Measurements from ENCODE around the gene ST3GAL6.
"Not testable (repeated sequence)": the region's sequence is repeated elsewhere in the genome, so short reads cannot be mapped to it uniquely, and the experiment has no call there.

The ST3GAL6 gene

GRCh38 chr3:98805571-98805970, 42.4 kb downstream of the ST3GAL6 start:
- no peak for DNase-seq (ENCODE audit: low read depth)

DNA sequence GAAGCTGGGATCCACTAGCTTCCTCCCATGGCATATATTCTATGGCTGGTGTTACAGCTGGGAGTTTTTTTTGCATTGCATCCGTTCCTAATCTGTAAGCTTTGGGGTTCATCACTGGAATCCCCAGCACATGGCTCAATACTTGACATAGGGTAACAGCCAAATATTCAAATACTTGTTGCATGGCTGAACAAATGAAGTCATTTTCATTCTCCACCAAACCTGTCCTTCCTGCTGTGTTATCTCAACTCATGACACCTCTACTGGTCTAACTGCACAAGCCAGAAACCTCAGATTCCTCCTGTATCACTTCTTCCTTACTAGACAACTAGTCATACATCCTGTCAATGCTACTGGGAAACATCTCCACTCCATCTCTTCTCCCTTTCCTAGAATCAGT, 43.4 kb downstream of the ST3GAL6 start:
- DNase-seq (ENCODE audit: low read depth): no peak

- no peak for DNase-seq (ENCODE audit: low read depth)
Measured at GRCh38 chr3:98807011-98807410, 43.9 kb downstream of the ST3GAL6 start.

- no peak for DNase-seq (ENCODE audit: low read depth)
Measured at GRCh38 chr3:98807561-98807960, 44.4 kb downstream of the ST3GAL6 start.

DNA sequence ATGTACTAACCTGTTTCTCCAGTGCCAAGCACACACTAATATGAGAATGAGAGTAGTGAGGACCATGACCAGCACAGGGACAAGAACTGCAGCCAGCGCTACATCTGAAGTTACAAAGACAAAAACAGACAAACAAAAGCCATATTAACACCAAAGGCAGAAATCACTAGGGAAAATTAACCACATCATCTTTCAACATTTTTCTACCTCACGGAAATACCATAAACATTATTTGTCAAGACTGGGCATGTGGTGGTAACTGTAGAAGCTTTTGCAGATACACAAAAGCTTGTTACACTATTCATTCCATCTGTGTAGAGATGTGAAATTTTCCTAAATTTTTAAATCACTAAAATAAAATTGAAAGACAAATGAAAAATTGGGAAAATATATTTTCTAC, 44.9 kb downstream of the ST3GAL6 start:
- DNase-seq (ENCODE audit: low read depth): no peak

DNA sequence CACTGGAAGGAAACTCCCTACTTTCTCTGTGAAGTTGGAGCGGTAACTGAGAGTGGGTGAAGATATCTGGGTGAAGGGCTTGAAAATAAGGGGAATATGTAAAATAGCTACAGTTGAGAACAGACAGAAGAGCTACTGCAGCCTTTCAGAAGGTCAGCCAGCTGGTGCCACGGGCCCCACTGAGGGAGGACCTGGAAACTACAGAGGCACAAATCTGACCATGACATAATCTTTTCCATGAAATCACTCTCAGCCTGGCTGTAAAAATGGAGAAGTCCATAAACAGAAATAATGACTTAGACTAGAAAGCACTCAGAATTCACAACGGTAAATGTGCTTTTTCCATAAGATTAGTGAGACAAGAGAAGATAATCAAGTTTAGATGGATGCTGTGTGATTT, 46.4 kb downstream of the ST3GAL6 start:
- no peak for DNase-seq (ENCODE audit: low read depth)

DNA sequence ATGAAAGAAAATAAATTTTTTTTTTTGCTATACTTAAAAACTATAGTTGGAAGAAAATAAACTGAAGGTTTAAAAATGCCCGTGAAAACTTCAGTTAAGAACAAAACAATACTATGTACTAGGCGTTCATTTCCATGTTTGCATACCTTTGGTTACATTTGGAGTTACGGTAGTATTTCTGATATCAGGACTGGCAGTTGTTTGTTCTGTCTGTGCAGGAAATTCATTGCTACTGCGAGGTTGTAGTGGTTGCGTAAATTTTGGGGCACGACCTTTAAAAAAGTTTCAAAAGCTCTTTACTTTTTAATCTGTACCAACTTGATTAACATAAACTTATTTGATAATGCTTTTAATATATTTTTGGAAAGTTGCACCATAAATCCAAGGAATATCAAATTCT, 47.9 kb downstream of the ST3GAL6 start:
- DNase-seq (ENCODE audit: low read depth): no peak

- DNase-seq (ENCODE audit: low read depth): no peak
Measured at GRCh38 chr3:98812851-98813374, 49.8 kb downstream of the ST3GAL6 start.

- DNase-seq (ENCODE audit: low read depth): no peak
Measured at GRCh38 chr3:98814817-98815420, 51.8 kb downstream of the ST3GAL6 start.

- no peak for DNase-seq (ENCODE audit: low read depth)
Measured at GRCh38 chr3:98817547-98818041, 54.5 kb downstream of the ST3GAL6 start.

GRCh38 chr3:98821063-98821462, 57.9 kb downstream of the ST3GAL6 start:
- no peak for DNase-seq (ENCODE audit: low read depth)

DNA sequence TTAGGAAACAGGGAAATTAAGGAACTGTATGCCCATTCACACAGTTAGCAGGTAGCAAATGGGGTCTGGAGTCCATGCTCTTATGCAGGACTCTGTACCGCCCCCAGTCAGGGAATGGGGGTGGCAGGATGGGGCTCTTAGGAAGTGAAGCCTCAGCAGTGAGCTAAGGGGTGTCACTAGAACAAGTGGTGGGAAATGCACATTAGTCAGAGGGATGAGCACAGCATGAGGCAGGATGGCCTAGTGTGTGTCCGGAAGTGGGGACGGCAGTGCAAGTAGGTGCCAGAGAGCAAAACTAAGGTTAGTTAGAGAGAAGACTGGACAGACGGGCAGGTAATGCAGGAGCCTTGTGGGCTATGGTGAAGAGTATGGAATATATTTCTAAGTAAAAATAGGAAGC, 60.7 kb downstream of the ST3GAL6 start:
- DNase-seq (ENCODE audit: low read depth): no peak

DNA sequence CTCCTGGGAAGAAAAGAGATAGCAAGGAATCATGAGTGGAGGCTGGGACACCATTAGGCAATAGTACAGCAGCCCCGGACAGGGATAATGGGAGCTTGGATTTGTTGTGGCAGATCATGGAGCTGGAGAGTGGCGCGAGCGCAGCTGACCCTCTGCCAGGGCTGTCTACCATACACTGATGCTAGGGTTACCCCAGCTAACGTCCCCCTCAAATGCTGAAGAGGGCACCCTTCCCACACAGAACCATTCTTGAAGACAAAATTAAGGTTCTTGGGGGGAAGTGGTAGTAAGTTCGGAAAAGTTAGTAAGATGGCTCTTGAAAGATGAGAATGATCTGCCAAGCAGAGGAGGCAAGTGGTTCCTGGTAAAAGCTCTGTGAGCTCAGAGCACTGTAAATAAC, 61.1 kb downstream of the ST3GAL6 start:
- no peak for DNase-seq (ENCODE audit: low read depth)

DNA sequence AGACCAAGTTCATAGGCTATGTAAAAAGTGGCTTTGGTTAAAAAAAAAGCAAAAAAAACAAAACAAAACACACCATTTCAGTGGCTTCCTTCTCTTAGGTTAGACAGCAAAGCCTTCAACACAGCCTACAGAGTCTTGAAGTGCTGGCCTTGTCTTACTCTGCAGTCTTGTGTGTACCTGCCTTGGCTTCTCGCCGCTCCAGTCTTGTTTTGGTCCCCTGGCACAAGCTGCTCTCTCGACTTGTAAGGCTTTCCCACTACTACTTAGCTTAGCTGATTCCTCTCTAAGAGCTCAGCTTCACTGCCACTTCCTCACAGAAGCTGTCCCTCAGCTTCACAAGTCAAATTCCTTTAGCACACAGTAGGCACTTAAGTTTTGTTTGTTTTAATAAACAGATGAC, 63.0 kb downstream of the ST3GAL6 start:
- no peak for DNase-seq (ENCODE audit: low read depth)

DNA sequence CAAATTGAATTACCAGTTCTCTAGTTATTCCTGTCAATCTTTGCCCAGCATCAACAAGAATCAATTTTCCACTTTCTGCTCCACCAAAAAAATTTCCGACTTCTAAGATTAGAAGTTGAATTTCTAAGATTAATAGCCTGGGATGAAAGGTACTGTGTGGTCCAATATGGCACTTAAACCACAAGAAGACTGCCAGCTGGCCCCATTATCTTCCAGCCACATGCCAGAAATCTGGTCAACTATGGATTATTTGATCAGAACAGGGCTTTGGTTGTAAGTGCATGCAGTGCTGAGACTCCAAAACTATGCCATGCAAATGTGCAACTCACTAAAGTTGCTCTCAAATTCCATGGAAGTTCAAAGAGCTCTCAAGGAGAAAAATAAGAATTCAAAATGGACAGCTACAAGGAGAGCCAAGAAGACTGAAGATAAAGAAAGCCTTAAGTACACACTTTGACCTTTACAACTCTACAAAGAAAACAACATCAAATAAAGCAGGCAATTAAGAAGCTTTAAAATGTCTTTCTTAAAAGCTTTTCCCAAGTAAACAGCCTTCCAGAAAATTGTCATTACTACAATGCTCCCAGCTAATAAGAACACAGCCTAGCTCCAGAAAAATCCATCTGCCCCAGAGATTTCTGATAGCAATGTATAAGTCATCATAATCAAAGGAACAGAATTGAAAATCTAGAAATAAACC, 64.2 kb downstream of the ST3GAL6 start:
- no peak for DNase-seq (ENCODE audit: low read depth)

DNA sequence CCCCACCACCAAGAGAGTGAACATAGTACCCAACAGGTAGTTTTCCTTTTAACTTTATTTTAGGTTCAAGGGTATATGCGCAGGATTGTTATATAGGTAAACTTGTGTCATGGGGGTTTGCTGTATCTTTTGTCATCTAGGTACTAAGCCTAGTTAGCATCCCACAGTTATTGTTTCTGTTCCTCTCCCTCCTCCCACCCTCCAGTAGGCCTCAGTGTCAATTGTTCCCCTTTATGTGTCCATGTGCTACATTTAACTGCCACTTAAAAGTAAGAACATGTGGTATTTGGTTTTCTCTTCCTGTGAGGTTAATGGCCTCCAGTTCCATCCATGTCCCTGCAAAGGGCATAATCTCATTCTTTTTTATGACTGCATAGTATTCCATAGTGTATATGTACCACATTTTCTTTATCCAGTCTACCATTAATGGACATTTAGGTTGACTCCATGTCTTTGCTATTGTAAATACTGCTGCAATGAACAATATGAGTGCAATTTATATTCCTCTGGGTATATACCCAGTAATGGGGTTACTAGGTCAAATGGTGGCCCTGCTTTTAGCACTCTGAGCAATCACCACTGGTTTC, 66.2 kb downstream of the ST3GAL6 start:
- no peak for DNase-seq (ENCODE audit: low read depth)

GRCh38 chr3:98831060-98831459, 67.9 kb downstream of the ST3GAL6 start:
- not testable (repeated sequence) for DNase-seq (ENCODE audit: low read depth)

DNA sequence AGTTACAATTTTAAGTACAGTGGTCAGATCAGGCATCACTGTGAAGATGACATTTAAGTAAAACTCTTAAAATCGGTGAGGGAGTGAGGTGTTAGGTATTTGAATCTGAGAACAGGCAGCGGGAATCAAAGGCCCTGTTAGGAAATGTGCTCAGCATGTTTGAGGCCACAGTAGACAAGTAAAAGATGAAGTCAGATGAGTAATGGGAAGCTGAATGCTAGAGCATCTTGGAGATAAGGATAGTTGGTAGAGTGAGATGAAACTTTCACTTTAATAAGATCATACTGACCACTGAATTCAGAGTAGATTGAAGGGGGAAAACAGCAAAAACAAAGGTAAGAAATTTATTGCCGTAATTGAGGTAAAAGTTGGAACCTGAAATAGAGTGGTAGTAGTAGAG, 76.7 kb downstream of the ST3GAL6 start:
- no peak for DNase-seq (ENCODE audit: low read depth)

- no peak for DNase-seq (ENCODE audit: low read depth)
Measured at GRCh38 chr3:98843266-98843959, 80.3 kb downstream of the ST3GAL6 start.

Data from activated T-cell treated with anti-CD3 and anti-CD28 coated beads for 48 hours (primary cell).